ENCODE data around the gene CADM3.

CADM3 gene

GRCh38 chr1:159161001-159161718, 10.3 kb upstream of the CADM3 start:
- H3K27me3 ChIP-seq (ENCODE audit: insufficient read depth, low read length), result no peaks in the 10 kb centered on the region
- no peaks in the 10 kb centered on the region for H3K9me3 ChIP-seq (ENCODE audit: insufficient read depth, low read depth, low read length)
- no peak overlapping the region for H3K4me3 ChIP-seq (ENCODE audit: low read length)
- no peak overlapping the region for H3K9ac ChIP-seq (ENCODE audit: low read depth, low read length)
- H3K27ac ChIP-seq (ENCODE audit: low read length), result no peak overlapping the region
- no peaks in the 10 kb centered on the region for H3K36me3 ChIP-seq (ENCODE audit: insufficient read depth, low read depth, low read length)
- peaks cover 6% of the 10 kb centered on the region for H3K4me1 ChIP-seq (ENCODE audit: insufficient read depth, low read length)

DNA sequence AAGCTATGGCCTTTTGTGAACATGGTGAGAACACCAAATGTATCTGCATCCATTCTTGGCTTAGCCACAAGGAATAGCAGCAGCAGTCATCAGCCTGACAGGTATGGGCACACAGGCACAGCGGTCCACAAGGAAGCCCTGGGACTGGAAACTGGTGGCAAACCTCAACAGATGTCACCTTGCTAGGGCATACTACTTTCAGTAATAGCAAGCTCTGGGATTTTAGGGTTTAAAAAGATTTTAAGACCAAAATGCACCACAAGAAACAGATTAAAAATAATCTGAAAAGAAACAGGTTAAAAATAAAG, 9.7 kb upstream of the CADM3 start:
- H3K4me1 ChIP-seq (ENCODE audit: insufficient read depth, low read length), result peaks cover 6% of the 10 kb centered on the region
- no peaks in the 10 kb centered on the region for H3K36me3 ChIP-seq (ENCODE audit: insufficient read depth, low read depth, low read length)
- H3K27ac ChIP-seq (ENCODE audit: low read length), result no peak overlapping the region
- H3K4me3 ChIP-seq (ENCODE audit: low read length), result no peak overlapping the region
- H3K9me3 ChIP-seq (ENCODE audit: insufficient read depth, low read depth, low read length), result no peaks in the 10 kb centered on the region
- H3K27me3 ChIP-seq (ENCODE audit: insufficient read depth, low read length), result no peaks in the 10 kb centered on the region
- no peak overlapping the region for H3K9ac ChIP-seq (ENCODE audit: low read depth, low read length)

- H3K9ac ChIP-seq (ENCODE audit: low read depth, low read length), result no peak overlapping the region
- peaks cover 6% of the 10 kb centered on the region for H3K4me1 ChIP-seq (ENCODE audit: insufficient read depth, low read length)
- no peaks in the 10 kb centered on the region for H3K27me3 ChIP-seq (ENCODE audit: insufficient read depth, low read length)
- H3K27ac ChIP-seq (ENCODE audit: low read length), result no peak overlapping the region
- no peak overlapping the region for H3K4me3 ChIP-seq (ENCODE audit: low read length)
- H3K36me3 ChIP-seq (ENCODE audit: insufficient read depth, low read depth, low read length), result no peaks in the 10 kb centered on the region
- H3K9me3 ChIP-seq (ENCODE audit: insufficient read depth, low read depth, low read length), result no peaks in the 10 kb centered on the region
Measured at GRCh38 chr1:159162516-159163265, 8.7 kb upstream of the CADM3 start.

GRCh38 chr1:159163614-159164228, 7.7 kb upstream of the CADM3 start:
- Histone ChIP-seq H3K9ac (ENCODE audit: low read depth, low read length) (no peak overlapping the region), H3K27ac (ENCODE audit: low read length) (no peak overlapping the region), H3K9me3 (ENCODE audit: insufficient read depth, low read depth, low read length) (no peaks in the 10 kb centered on the region), H3K36me3 (ENCODE audit: insufficient read depth, low read depth, low read length) (no peaks in the 10 kb centered on the region), H3K27me3 (ENCODE audit: insufficient read depth, low read length) (no peaks in the 10 kb centered on the region), H3K4me3 (ENCODE audit: low read length) (no peak overlapping the region), H3K4me1 (ENCODE audit: insufficient read depth, low read length) (peaks cover 6% of the 10 kb centered on the region)

GRCh38 chr1:159168043-159168442, 3.4 kb upstream of the CADM3 start:
- peaks cover 19% of the 10 kb centered on the region for H3K27me3 ChIP-seq (ENCODE audit: insufficient read depth, low read length)
- H3K4me3 ChIP-seq (ENCODE audit: low read length), result no peak overlapping the region
- H3K9ac ChIP-seq (ENCODE audit: low read depth, low read length), result no peak overlapping the region
- H3K27ac ChIP-seq (ENCODE audit: low read length), result no peak overlapping the region
- H3K4me1 ChIP-seq (ENCODE audit: insufficient read depth, low read length), result peaks cover 9% of the 10 kb centered on the region
- no peaks in the 10 kb centered on the region for H3K9me3 ChIP-seq (ENCODE audit: insufficient read depth, low read depth, low read length)
- no peaks in the 10 kb centered on the region for H3K36me3 ChIP-seq (ENCODE audit: insufficient read depth, low read depth, low read length)

DNA sequence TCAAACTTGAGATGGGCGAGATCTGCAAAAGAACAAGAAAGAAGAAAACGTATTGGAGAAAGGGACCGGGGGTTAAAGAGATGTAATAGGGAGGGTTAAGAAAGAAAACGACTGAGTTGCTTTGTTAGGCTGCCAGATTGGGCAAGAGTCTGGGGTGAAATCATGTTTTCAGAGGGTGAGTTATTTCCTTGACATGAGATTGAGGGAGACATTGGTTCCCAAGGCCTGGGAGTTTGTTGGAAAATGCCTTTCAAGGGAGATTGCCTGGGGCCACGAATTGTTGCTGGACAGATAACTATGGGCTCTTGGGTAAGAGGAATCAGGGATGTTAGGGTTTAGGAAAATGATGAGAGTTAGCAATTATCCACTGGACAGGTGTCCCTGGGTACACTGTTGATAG, 776 bp upstream of the CADM3 start:
- H3K4me3 ChIP-seq (ENCODE audit: low read length), result peak overlapping the region; percentile 97; the same call in 1 of the 2 replicates
- no peaks in the 10 kb centered on the region; the same call in 1 of the 2 replicates for H3K36me3 ChIP-seq (ENCODE audit: insufficient read depth, low read depth, low read length)
- H3K4me1 ChIP-seq (ENCODE audit: insufficient read depth, low read length), result peaks cover 10% of the 10 kb centered on the region; the same call in 1 of the 2 replicates
- H3K9ac ChIP-seq (ENCODE audit: low read depth, low read length), result no peak overlapping the region; the same call in 1 of the 2 replicates
- no peaks in the 10 kb centered on the region for H3K9me3 ChIP-seq (ENCODE audit: insufficient read depth, low read depth, low read length)
- peaks cover 19% of the 10 kb centered on the region for H3K27me3 ChIP-seq (ENCODE audit: insufficient read depth, low read length)
- no peak overlapping the region for H3K27ac ChIP-seq (ENCODE audit: low read length)

DNA sequence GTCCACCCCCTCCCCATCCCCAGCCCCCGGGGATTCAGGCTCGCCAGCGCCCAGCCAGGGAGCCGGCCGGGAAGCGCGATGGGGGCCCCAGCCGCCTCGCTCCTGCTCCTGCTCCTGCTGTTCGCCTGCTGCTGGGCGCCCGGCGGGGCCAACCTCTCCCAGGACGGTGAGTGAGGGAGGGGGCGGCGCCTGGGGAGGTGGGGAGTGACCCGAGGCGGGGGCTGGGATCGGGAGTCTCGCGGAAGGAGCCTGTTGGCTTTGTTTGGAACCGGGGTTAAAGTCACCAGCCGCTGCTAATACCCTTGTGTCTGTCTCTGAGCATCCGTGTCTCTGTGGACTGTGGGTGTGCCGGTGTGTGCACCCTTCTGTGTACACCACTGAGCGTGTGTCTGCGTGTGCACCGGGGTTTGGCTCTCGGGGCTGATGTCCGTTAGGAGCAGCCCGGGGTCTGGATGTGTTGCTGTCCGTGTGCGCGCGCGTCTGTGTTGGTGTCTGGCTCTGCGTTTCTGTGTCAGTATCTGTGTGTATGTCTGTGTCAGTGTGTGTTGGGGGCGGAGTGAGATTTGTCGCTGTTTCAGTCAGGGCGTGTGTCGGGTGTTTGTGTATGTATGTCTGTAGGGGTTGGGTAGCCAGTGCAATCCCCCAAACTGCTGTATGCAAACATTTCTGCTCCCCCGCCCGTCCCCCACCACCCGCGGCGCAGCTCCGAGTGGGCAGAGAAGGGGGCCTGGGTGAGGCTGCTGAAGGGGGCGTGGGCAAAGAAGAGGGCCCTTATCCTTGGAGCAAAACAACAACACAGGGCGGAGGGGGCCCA, 480 bp downstream of the CADM3 start:
- Histone ChIP-seq H3K4me3 (ENCODE audit: low read length) (peak overlapping the region; percentile 97), H3K9ac (ENCODE audit: low read depth, low read length) (peak overlapping the region; percentile 59; the same call in 1 of the 2 replicates), H3K27ac (ENCODE audit: low read length) (no peak overlapping the region), H3K27me3 (ENCODE audit: insufficient read depth, low read length) (peaks cover 19% of the 10 kb centered on the region), H3K36me3 (ENCODE audit: insufficient read depth, low read depth, low read length) (no peaks in the 10 kb centered on the region; the same call in 1 of the 2 replicates), H3K9me3 (ENCODE audit: insufficient read depth, low read depth, low read length) (no peaks in the 10 kb centered on the region), H3K4me1 (ENCODE audit: insufficient read depth, low read length) (peaks cover 10% of the 10 kb centered on the region; the same call in 1 of the 2 replicates)

DNA sequence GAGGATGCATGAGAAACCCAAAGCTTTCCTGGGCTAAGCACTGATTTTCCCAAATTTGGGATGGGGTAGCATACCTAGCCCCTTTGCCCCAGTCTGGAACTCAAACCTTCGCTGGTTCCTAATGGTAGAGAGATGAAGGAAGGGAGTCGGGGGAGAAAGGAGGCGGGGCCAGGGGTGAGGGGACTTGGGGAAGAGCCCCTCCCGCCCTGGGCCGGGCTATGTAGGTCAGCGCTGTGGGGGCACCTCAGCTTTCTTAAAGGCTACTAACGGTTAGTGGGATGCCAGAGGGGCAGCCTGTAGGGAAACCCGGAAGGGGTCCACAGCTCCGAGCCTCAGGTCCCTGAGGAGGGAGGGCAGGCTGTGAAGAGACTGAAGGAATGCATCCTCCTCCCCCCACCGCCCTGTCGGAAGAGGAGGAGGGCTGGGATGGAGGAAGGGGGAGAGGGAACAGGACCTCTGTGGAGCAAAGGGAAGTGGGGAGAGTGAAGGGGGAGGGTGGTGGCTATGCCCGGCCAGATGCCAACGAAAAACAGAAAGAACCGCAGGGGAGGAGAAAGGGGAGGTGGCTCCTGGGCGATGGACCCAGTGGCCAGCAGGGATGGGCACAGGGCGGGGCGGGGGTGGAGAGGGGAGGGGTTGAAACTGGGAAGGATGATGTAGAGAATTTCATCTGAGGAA, 1.3 kb downstream of the CADM3 start:
- Histone ChIP-seq H3K4me1 (ENCODE audit: insufficient read depth, low read length) (peaks cover 10% of the 10 kb centered on the region; the same call in 1 of the 2 replicates), H3K4me3 (ENCODE audit: low read length) (peak overlapping the region; percentile 97), H3K27me3 (ENCODE audit: insufficient read depth, low read length) (peaks cover 19% of the 10 kb centered on the region), H3K27ac (ENCODE audit: low read length) (no peak overlapping the region), H3K9ac (ENCODE audit: low read depth, low read length) (peak overlapping the region; percentile 59; the same call in 1 of the 2 replicates), H3K9me3 (ENCODE audit: insufficient read depth, low read depth, low read length) (no peaks in the 10 kb centered on the region), H3K36me3 (ENCODE audit: insufficient read depth, low read depth, low read length) (no peaks in the 10 kb centered on the region; the same call in 1 of the 2 replicates)

DNA sequence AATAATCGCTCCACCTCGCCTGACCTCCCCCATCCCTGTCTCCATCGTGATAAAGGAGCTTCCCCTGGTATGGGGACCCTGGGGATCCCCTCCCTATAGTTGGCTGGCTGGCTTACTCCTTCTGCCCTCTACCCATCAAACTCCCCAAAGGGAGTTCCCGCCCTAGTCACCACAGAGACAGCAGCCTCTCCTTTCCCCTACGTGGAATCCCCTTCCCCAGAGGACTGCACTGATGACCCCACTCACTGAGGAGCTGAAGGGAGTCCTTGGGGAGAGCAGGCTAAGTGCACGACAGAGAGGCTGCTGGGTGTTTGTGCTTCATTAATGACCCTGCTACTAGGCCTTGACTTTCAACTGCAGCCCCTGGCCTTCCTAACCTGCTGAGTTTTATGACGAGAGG, 1.9 kb downstream of the CADM3 start:
- Histone ChIP-seq H3K9me3 (ENCODE audit: insufficient read depth, low read depth, low read length) (no peaks in the 10 kb centered on the region), H3K4me3 (ENCODE audit: low read length) (peak overlapping the region; percentile 97), H3K4me1 (ENCODE audit: insufficient read depth, low read length) (peaks cover 10% of the 10 kb centered on the region; the same call in 1 of the 2 replicates), H3K9ac (ENCODE audit: low read depth, low read length) (peak overlapping the region; percentile 51; the same call in 1 of the 2 replicates), H3K27ac (ENCODE audit: low read length) (no peak overlapping the region), H3K27me3 (ENCODE audit: insufficient read depth, low read length) (peaks cover 19% of the 10 kb centered on the region), H3K36me3 (ENCODE audit: insufficient read depth, low read depth, low read length) (no peaks in the 10 kb centered on the region; the same call in 1 of the 2 replicates)

GRCh38 chr1:159175571-159175970, 4.2 kb downstream of the CADM3 start:
- peaks cover 10% of the 10 kb centered on the region; the same call in 1 of the 2 replicates for H3K4me1 ChIP-seq (ENCODE audit: insufficient read depth, low read length)
- no peaks in the 10 kb centered on the region; the same call in 1 of the 2 replicates for H3K36me3 ChIP-seq (ENCODE audit: insufficient read depth, low read depth, low read length)
- H3K9ac ChIP-seq (ENCODE audit: low read depth, low read length), result no peak overlapping the region
- no peaks in the 10 kb centered on the region for H3K9me3 ChIP-seq (ENCODE audit: insufficient read depth, low read depth, low read length)
- H3K27me3 ChIP-seq (ENCODE audit: insufficient read depth, low read length), result peaks cover 6% of the 10 kb centered on the region
- no peak overlapping the region for H3K27ac ChIP-seq (ENCODE audit: low read length)
- H3K4me3 ChIP-seq (ENCODE audit: low read length), result no peak overlapping the region
